Activated CD8-positive, alpha-beta memory T cell treated with anti-CD3 and anti-CD28 coated beads, Interleukin-2, amount 50 U/mL, for 24 hours (primary cell): ENCODE results near the gene MAG.

Experiments
- DNase-seq: peaks from one replicate; pipeline ENCODE4 v3.0.0-alpha.2; 2020; ENCODE audit errors: extremely low read depth

The MAG gene

GRCh38 chr19:35362261-35363000 is 70.5 kb downstream of the MAG start:
- DNase-seq, result no peak

GRCh38 chr19:35363001-35363590 is 71.1 kb downstream of the MAG start:
- no peak for DNase-seq
